Nephron (organoid): ENCODE measurements around the gene RELL2.
"Not testable (repeated sequence)": the region's sequence is repeated elsewhere in the genome, so short reads cannot be mapped to it uniquely, and the experiment has no call there.

Experiments
- H3K27ac Mint-ChIP-seq, 3 experiments: 2 replicates each; pipeline ENCODE4 v1.8.0; 2020; ENCODE audit warnings: mixed read lengths in 3 of 3, mild to moderate bottlenecking in 2 of 3, moderate library complexity in 1 of 3
- H3K27me3 Mint-ChIP-seq: 2 replicates; pipeline ENCODE4 v1.8.0; 2021; ENCODE audit warnings: low read depth, mild to moderate bottlenecking, moderate library complexity, mixed read lengths
- H3K36me3 Mint-ChIP-seq: 2 replicates; pipeline ENCODE4 v1.8.0; 2020; ENCODE audit warnings: low read depth, mixed read lengths
- H3K4me1 Mint-ChIP-seq: 2 replicates; pipeline ENCODE4 v1.8.0; 2020; ENCODE audit warnings: mixed read lengths
- H3K4me3 Mint-ChIP-seq, 3 experiments: 2 replicates each; pipeline ENCODE4 v1.8.0; 2020; ENCODE audit warnings: mild to moderate bottlenecking in 3 of 3, mixed read lengths in 3 of 3, moderate library complexity in 2 of 3
- H3K9me3 Mint-ChIP-seq: 2 replicates; pipeline ENCODE4 v1.8.0; 2020; ENCODE audit warnings: mixed read lengths
- CTCF ChIP-seq, 3 experiments: fragments of 200-600 bp; sonication (generic); IDR thresholded peaks; one replicate each; pipeline ENCODE4 v1.5.0; 2021; ENCODE audit warnings: antibody characterized with exemption in 3 of 3; ENCODE audit not compliant: unreplicated experiment in 3 of 3

Gene RELL2

GRCh38 chr5:141608557-141608956 lies 28.2 kb upstream of the RELL2 start:
- H3K27me3 Mint-ChIP-seq: no peaks in the 10 kb centered on the region
- peaks cover 8% of the 10 kb centered on the region for H3K36me3 Mint-ChIP-seq
- no peaks in the 10 kb centered on the region for H3K9me3 Mint-ChIP-seq
- H3K4me1 Mint-ChIP-seq: peaks cover 6% of the 10 kb centered on the region
- no peak for TF ChIP-seq CTCF (IDR thresholded peaks at IDR 0.05; ENCODE audit: unreplicated experiment in 3 of 3)
- peak overlapping the region in 2 of 3 experiments; percentile 77 to 92 for H3K27ac Mint-ChIP-seq
- H3K4me3 Mint-ChIP-seq: no peak overlapping the region

GRCh38 chr5:141609044-141609443 lies 27.8 kb upstream of the RELL2 start:
- no peak overlapping the region for H3K4me3 Mint-ChIP-seq
- H3K27ac Mint-ChIP-seq: peak overlapping the region in 1 of 3 experiments; percentile 92
- H3K4me1 Mint-ChIP-seq: peaks cover 6% of the 10 kb centered on the region
- peaks cover 8% of the 10 kb centered on the region for H3K36me3 Mint-ChIP-seq
- H3K27me3 Mint-ChIP-seq: no peaks in the 10 kb centered on the region
- no peaks in the 10 kb centered on the region for H3K9me3 Mint-ChIP-seq
- TF ChIP-seq CTCF (IDR thresholded peaks at IDR 0.05; ENCODE audit: unreplicated experiment in 3 of 3): no peak

GRCh38 chr5:141609921-141610320 lies 26.9 kb upstream of the RELL2 start:
- H3K4me1 Mint-ChIP-seq, H3K4me3 Mint-ChIP-seq, H3K36me3 Mint-ChIP-seq, H3K9me3 Mint-ChIP-seq, H3K27me3 Mint-ChIP-seq: not testable (repeated sequence)
- peak overlapping the region in 1 of 3 experiments; percentile 39 for H3K27ac Mint-ChIP-seq

- peaks cover 12% of the 10 kb centered on the region for H3K36me3 Mint-ChIP-seq
- H3K27me3 Mint-ChIP-seq: no peaks in the 10 kb centered on the region
- H3K4me1 Mint-ChIP-seq: peaks cover 6% of the 10 kb centered on the region
- no peak for TF ChIP-seq CTCF (IDR thresholded peaks at IDR 0.05; ENCODE audit: unreplicated experiment in 3 of 3)
- H3K9me3 Mint-ChIP-seq: no peaks in the 10 kb centered on the region
- H3K4me3 Mint-ChIP-seq: no peak overlapping the region
- peak overlapping the region in 1 of 3 experiments; percentile 30 for H3K27ac Mint-ChIP-seq
These were observed 25.5 kb upstream of the RELL2 start for GRCh38 chr5:141611289-141611688.

- peaks cover 26% of the 10 kb centered on the region for H3K4me1 Mint-ChIP-seq
- no peak overlapping the region for H3K4me3 Mint-ChIP-seq
- H3K27me3 Mint-ChIP-seq: no peaks in the 10 kb centered on the region
- TF ChIP-seq CTCF (IDR thresholded peaks at IDR 0.05; ENCODE audit: unreplicated experiment in 3 of 3): no peak
- H3K36me3 Mint-ChIP-seq: peaks cover 12% of the 10 kb centered on the region
- H3K9me3 Mint-ChIP-seq: no peaks in the 10 kb centered on the region
- H3K27ac Mint-ChIP-seq: no peak overlapping the region
These were observed 23.5 kb upstream of the RELL2 start for GRCh38 chr5:141613344-141613743.

GRCh38 chr5:141615991-141616720 lies 20.6 kb upstream of the RELL2 start:
- TF ChIP-seq CTCF (IDR thresholded peaks at IDR 0.05; ENCODE audit: unreplicated experiment in 3 of 3): no peak
- H3K36me3 Mint-ChIP-seq: peaks cover 9% of the 10 kb centered on the region
- no peaks in the 10 kb centered on the region for H3K27me3 Mint-ChIP-seq
- peak overlapping the region in 2 of 3 experiments; percentile 59 to 98 for H3K27ac Mint-ChIP-seq
- H3K9me3 Mint-ChIP-seq: no peaks in the 10 kb centered on the region
- peaks cover 26% of the 10 kb centered on the region for H3K4me1 Mint-ChIP-seq
- H3K4me3 Mint-ChIP-seq: peak overlapping the region; percentile 96 to 98 (median 96)
